IMR-90 (cell line): Measurements from ENCODE around the gene PRH1. TPM values are rescaled to one million over a fixed set of nuclear protein-coding genes. Genes with fewer than 3 reads are reported as not detected.

Experiments
- ATAC-seq: fragments of 200-7000 bp; cut with Tn5 transposase; 2 replicates; pipeline ENCODE4 v1.9.1; 2020; ENCODE audit warnings: low read depth, mild to moderate bottlenecking, moderate library complexity
- BruUV-seq: library from RNA; stranded (reverse); fragments of 400-500 nt; replicated peaks from 2 replicates; lab custom pipeline; 2021; lab: Mats Ljungman, UMichigan
- CTCF ChIA-PET: fragments of 300-600 bp; formaldehyde crosslinking; extraction: SDS; loops from one replicate; lab custom pipeline; 2021; ENCODE audit warnings: antibody characterized with exemption; lab: Yijun Ruan, JAX
- POLR2A ChIA-PET: fragments of 300-600 bp; sonication (Branson Sonifier 250); formaldehyde crosslinking; loops from one replicate; lab custom pipeline; 2022; ENCODE audit warnings: antibody characterized with exemption; ENCODE audit not compliant: unreplicated experiment; lab: Charles Lee
- DNase-seq: peaks from one replicate; pipeline ENCODE4 v3.0.0; 2013
- H2AFZ ChIP-seq: replicated peaks from 2 replicates; pipeline ENCODE3; 2013; ENCODE audit warnings: low read length, mild to moderate bottlenecking; ENCODE audit not compliant: poor library complexity
- H2AK5ac ChIP-seq: 2 replicates; pipeline ENCODE4 v1.6.1; 2013; ENCODE audit warnings: low read depth, low read length, inconsistent platforms
- H2AK9ac ChIP-seq: replicated peaks from 2 replicates; pipeline ENCODE3; 2013; ENCODE audit warnings: mild to moderate bottlenecking, low read depth, low read length, moderate library complexity; ENCODE audit not compliant: poor library complexity
- H2BK120ac ChIP-seq: 2 replicates; pipeline ENCODE4 v1.6.1; 2013; ENCODE audit warnings: low read depth, low read length, inconsistent platforms
- H2BK15ac ChIP-seq: 3 replicates; pipeline ENCODE4 v1.6.1; 2013; ENCODE audit warnings: low read depth, low read length, inconsistent platforms
- H2BK20ac ChIP-seq: 2 replicates; pipeline ENCODE4 v1.6.1; 2013; ENCODE audit warnings: low read depth, mild to moderate bottlenecking, inconsistent platforms, low read length, moderate library complexity
- H2BK5ac ChIP-seq: 2 replicates; pipeline ENCODE4 v1.6.1; 2013; ENCODE audit warnings: mild to moderate bottlenecking, low read depth, low read length, inconsistent platforms; ENCODE audit not compliant: poor library complexity, severe bottlenecking
- H3K14ac ChIP-seq: replicated peaks from 2 replicates; pipeline ENCODE4 v1.6.1; 2013; ENCODE audit warnings: low read depth, low read length, inconsistent platforms
- H3K18ac ChIP-seq: 2 replicates; pipeline ENCODE4 v1.6.1; 2013; ENCODE audit warnings: low read depth, low read length, control low read depth
- H3K23ac ChIP-seq: 2 replicates; pipeline ENCODE4 v1.6.1; 2013; ENCODE audit warnings: low read depth, low read length, inconsistent platforms
- H3K27ac ChIP-seq: 2 replicates; pipeline ENCODE4 v1.5.1; 2013; ENCODE audit warnings: mild to moderate bottlenecking, control low read depth, low read length; ENCODE audit not compliant: insufficient read depth
- H3K27me3 ChIP-seq: 2 replicates; pipeline ENCODE4 v1.6.1; 2013; ENCODE audit warnings: low read length; ENCODE audit not compliant: control insufficient read depth, insufficient read depth
- H3K36me3 ChIP-seq: 2 replicates; pipeline ENCODE4 v1.6.1; 2013; ENCODE audit warnings: low read length, mixed read lengths; ENCODE audit not compliant: control insufficient read depth, insufficient read depth
- H3K4ac ChIP-seq: 2 replicates; pipeline ENCODE4 v1.6.1; 2013; ENCODE audit warnings: low read depth, low read length, inconsistent platforms
- H3K4me1 ChIP-seq: 2 replicates; pipeline ENCODE4 v1.6.1; 2013; ENCODE audit warnings: low read length, mixed read lengths; ENCODE audit not compliant: control insufficient read depth, insufficient read depth
- H3K4me2 ChIP-seq: 2 replicates; pipeline ENCODE4 v1.6.1; 2013; ENCODE audit warnings: low read depth, mild to moderate bottlenecking, control low read depth, low read length, moderate library complexity
- H3K4me3 ChIP-seq: 2 replicates; pipeline ENCODE4 v1.5.1; 2013; ENCODE audit warnings: low read depth, mild to moderate bottlenecking, control low read depth, low read length, moderate library complexity; ENCODE audit not compliant: insufficient read depth
- H3K56ac ChIP-seq: 2 replicates; pipeline ENCODE4 v1.6.1; 2013; ENCODE audit warnings: low read length, inconsistent platforms; ENCODE audit not compliant: insufficient read depth; ENCODE audit errors: extremely low read depth
- H3K79me1 ChIP-seq, 2 experiments: 2 replicates each; pipeline ENCODE4 v1.6.1; 2013; ENCODE audit warnings: low read length in 2 of 2, inconsistent platforms in 1 of 2, low read depth in 1 of 2
- H3K9ac ChIP-seq: 2 replicates; pipeline ENCODE4 v1.6.1; 2013; ENCODE audit warnings: low read depth, low read length, control low read depth
- H3K9me1 ChIP-seq: 2 replicates; pipeline ENCODE4 v1.6.1; 2013; ENCODE audit warnings: low read length, inconsistent platforms; ENCODE audit not compliant: insufficient read depth
- H3K9me3 ChIP-seq: 2 replicates; pipeline ENCODE4 v1.6.1; 2013; ENCODE audit warnings: low read length; ENCODE audit not compliant: control insufficient read depth, insufficient read depth
- H4K20me1 ChIP-seq: 2 replicates; pipeline ENCODE4 v1.6.1; 2013; ENCODE audit warnings: low read length, inconsistent platforms; ENCODE audit not compliant: insufficient read depth
- H4K5ac ChIP-seq: 2 replicates; pipeline ENCODE4 v1.6.1; 2013; ENCODE audit warnings: mild to moderate bottlenecking, low read depth, low read length, control low read depth
- H4K8ac ChIP-seq, 2 experiments: 2 replicates each; pipeline ENCODE4 v1.6.1; 2013; ENCODE audit warnings: low read depth in 2 of 2, low read length in 2 of 2, control low read depth in 1 of 2, inconsistent platforms in 1 of 2
- H4K91ac ChIP-seq: 2 replicates; pipeline ENCODE4 v1.6.1; 2013; ENCODE audit warnings: low read depth, low read length, inconsistent platforms; ENCODE audit not compliant: insufficient read depth
- BHLHE40 ChIP-seq: fragments of 150-350 bp; IDR thresholded peaks from 2 replicates; pipeline ENCODE4 v1.6.1; 2016; ENCODE audit warnings: mild to moderate bottlenecking, low read depth, low read length
- CHD1 ChIP-seq: IDR thresholded peaks from 2 replicates; pipeline ENCODE4 v1.6.1; 2012; ENCODE audit warnings: low read depth, low read length, improper control_type of control experiment
- FOS ChIP-seq: fragments of 150-350 bp; IDR thresholded peaks from 2 replicates; pipeline ENCODE4 v1.6.1; 2016; ENCODE audit warnings: low read depth, low read length
- MAFK ChIP-seq: IDR thresholded peaks from 2 replicates; pipeline ENCODE4 v1.6.1; 2012; ENCODE audit warnings: low read depth, low read length, improper control_type of control experiment
- MAZ ChIP-seq: IDR thresholded peaks from 2 replicates; pipeline ENCODE4 v1.6.1; 2012; ENCODE audit warnings: low read depth, mild to moderate bottlenecking, low read length, improper control_type of control experiment, moderate library complexity, borderline replicate concordance
- MXI1 ChIP-seq: IDR thresholded peaks from 2 replicates; pipeline ENCODE4 v1.6.1; 2012; ENCODE audit warnings: low read depth, mild to moderate bottlenecking, low read length, moderate library complexity, borderline replicate concordance
- POLR2A ChIP-seq: IDR thresholded peaks from 2 replicates; pipeline ENCODE4 v1.6.1; 2012; ENCODE audit warnings: mild to moderate bottlenecking, low read depth, low read length
- RAD21 ChIP-seq: IDR thresholded peaks from 2 replicates; pipeline ENCODE4 v1.6.1; 2012; ENCODE audit warnings: low read length, improper control_type of control experiment
- RFX5 ChIP-seq: IDR thresholded peaks from 2 replicates; pipeline ENCODE4 v1.8.0; 2012; ENCODE audit warnings: low read depth, mild to moderate bottlenecking, low read length, moderate library complexity
- SMC3 ChIP-seq: fragments of 150-350 bp; IDR thresholded peaks from 2 replicates; pipeline ENCODE4 v1.6.1; 2016; ENCODE audit warnings: low read depth, mild to moderate bottlenecking, antibody characterized with exemption, low read length, moderate library complexity
- WGBS, 2 experiments: methylation state at CpG; one replicate each; pipeline versions ENCODE4 v1.1.5 to v1.1.7; 2013; ENCODE audit warnings: missing lambda C conversion rate in 2 of 2; ENCODE audit not compliant: insufficient read length in 1 of 2; ENCODE audit errors: extremely low coverage in 2 of 2; 5-methylcytosine and 5-hydroxymethylcytosine counted together
- dilution Hi-C: fragments of 300-500 bp; cut with HindIII; formaldehyde crosslinking; loops from one replicate; pipeline ENCODE4 v1.14.3; 2018; ENCODE audit warnings: low sequenced_read_pairs; ENCODE audit not compliant: unreplicated experiment
- in situ Hi-C: fragments of 300-500 bp; cut with MboI; formaldehyde crosslinking; loops from 3 replicates; pipeline ENCODE4 v1.14.3; 2019; ENCODE audit warnings: low sequenced_read_pairs, inconsistent platforms, mixed read lengths
- intact Hi-C: fragments of 100-400 bp; cut with micrococcal nuclease; formaldehyde crosslinking; loops from 2 replicates; pipeline ENCODE4 v1.10.0; 2022
- polyA plus RNA-seq, 3 experiments: library from polyadenylated mRNA; depleted of rRNA; stranded (reverse); fragments of >200 nt; gene quantifications; 2 replicates each; pipeline ENCODE4 v1.2.3, GENCODE V29; 2012; ENCODE audit warnings: low replicate concordance in 1 of 3
- total RNA-seq: library from RNA; depleted of rRNA; stranded (reverse); fragments of >200 nt; gene quantifications from 2 replicates; pipeline ENCODE4 v1.2.3, GENCODE V29; 2012
- TF ChIP-seq, protein P1 (sequence below): fragments of 150-350 bp; IDR thresholded peaks from 2 replicates; pipeline ENCODE4 v1.6.1; 2017; ENCODE audit warnings: mild to moderate bottlenecking, antibody characterized with exemption, low read length, low read depth

The PRH1 gene
- total and polyA plus RNA-seq, 2 of the 4 experiments (the other 2 are of a cell fraction), result 3.0 to 18.8 TPM

DNA sequence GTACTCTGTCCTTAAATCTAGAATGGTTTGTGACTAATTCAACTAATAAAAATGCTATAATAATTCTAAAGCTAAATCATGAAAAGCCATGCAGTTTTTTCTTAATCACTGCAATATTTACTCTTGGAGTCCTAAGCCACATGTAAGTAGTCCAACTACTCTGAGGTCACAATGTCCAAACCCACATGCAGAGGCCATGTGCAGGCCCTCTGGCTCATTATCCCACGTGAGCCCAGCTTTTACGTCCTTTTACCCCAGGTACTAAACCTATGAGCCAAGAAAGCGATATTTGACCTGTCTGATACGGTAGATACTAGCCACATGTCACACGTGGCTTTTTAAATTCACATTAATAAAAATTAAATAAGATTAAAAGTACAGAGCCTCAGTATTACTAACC is 12.8 kb upstream of the PRH1 start:
- no peaks in the 10 kb centered on the region for H3K27me3 ChIP-seq
- CTCF ChIA-PET, result interaction anchor here (0.6 kb wide), 2 partner anchors 16 to 298 kb away, joined by 4 to 6 read pairs; no protein-coding TSS in a partner anchor

More for the DNA sequence above, 12.8 kb upstream of the PRH1 start:
- Histone ChIP-seq H3K56ac (no peak overlapping the region), H3K14ac (no peak overlapping the region), H2BK15ac (no peak overlapping the region), H3K9ac (no peak overlapping the region), H3K4me2 (no peak overlapping the region), H3K4me1 (no peaks in the 10 kb centered on the region), H2BK20ac (no peak overlapping the region), H4K91ac (no peak overlapping the region), H3K18ac (no peak overlapping the region), H3K9me3 (no peaks in the 10 kb centered on the region), H3K36me3 (no peaks in the 10 kb centered on the region), H3K27ac (no peak overlapping the region), H2BK120ac (no peak overlapping the region), H3K9me1 (no peaks in the 10 kb centered on the region), H3K4me3 (no peak overlapping the region), H2BK5ac (no peak overlapping the region), H4K8ac (no peak overlapping the region), H3K4ac (no peak overlapping the region), H3K23ac (no peak overlapping the region), H3K79me1 (peaks cover 0 to 7% of the 10 kb centered on the region in 2 experiments; a peak in 1 of 4 replicates), H4K20me1 (no peaks in the 10 kb centered on the region), H4K5ac (no peak overlapping the region), H2AK9ac (no peak overlapping the region), H2AK5ac (no peak overlapping the region), H2AFZ (no peak overlapping the region)
- no peak for ATAC-seq
- no peak for DNase-seq
- in situ Hi-C loops (no loop called here), dilution Hi-C loops (no loop called here), intact Hi-C loops (no loop called here)
- TF ChIP-seq POLR2A (no peak), FOS (no peak), SMC3 (no peak), RFX5 (no peak), MAZ (no peak), BHLHE40 (no peak), MAFK (no peak), CHD1 (no peak), RAD21 (no peak), MXI1 (no peak)
- TF ChIP-seq, protein P1, sequence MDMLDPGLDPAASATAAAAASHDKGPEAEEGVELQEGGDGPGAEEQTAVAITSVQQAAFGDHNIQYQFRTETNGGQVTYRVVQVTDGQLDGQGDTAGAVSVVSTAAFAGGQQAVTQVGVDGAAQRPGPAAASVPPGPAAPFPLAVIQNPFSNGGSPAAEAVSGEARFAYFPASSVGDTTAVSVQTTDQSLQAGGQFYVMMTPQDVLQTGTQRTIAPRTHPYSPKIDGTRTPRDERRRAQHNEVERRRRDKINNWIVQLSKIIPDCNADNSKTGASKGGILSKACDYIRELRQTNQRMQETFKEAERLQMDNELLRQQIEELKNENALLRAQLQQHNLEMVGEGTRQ, result no peak
- BruUV-seq, result no TSS peak
- WGBS, 2 experiments, result no CpG with 5 or more reads among the region's 5 CpGs
- POLR2A ChIA-PET, result interaction anchor here (0.6 kb wide), 1 partner anchor 11 kb away, joined by 3 read pairs; no protein-coding TSS in a partner anchor
